ENCODE measurements around the gene PDK4.

Gene PDK4

GRCh38 chr7:95534796-95535195 is 61.5 kb downstream of the PDK4 start:
- Histone ChIP-seq H3K9ac (ENCODE audit: low read depth, low read length) (no peak overlapping the region), H3K4me1 (ENCODE audit: insufficient read depth, low read length) (no peaks in the 10 kb centered on the region), H3K9me3 (ENCODE audit: insufficient read depth, low read length, severe bottlenecking) (no peaks in the 10 kb centered on the region), H4K20me1 (ENCODE audit: insufficient read depth, low read length) (no peaks in the 10 kb centered on the region), H3K27ac (ENCODE audit: low read length) (no peak overlapping the region), H2AFZ (ENCODE audit: low read depth, low read length) (no peak overlapping the region), H3K4me2 (ENCODE audit: insufficient read depth, low read length) (no peak overlapping the region), H3K27me3 (ENCODE audit: insufficient read depth, low read length, poor library complexity) (no peaks in the 10 kb centered on the region), H3K4me3 (ENCODE audit: low read depth in 1 of 2, low read length in 2 of 2) (no peak overlapping the region), H3K36me3 (ENCODE audit: insufficient read depth, low read length) (no peaks in the 10 kb centered on the region), H3K79me2 (ENCODE audit: insufficient read depth, low read length) (no peaks in the 10 kb centered on the region)
- no peak for ATAC-seq (ENCODE audit: insufficient read depth, low read depth)
- DNase-seq, result no peak
- TF ChIP-seq EZH2 (IDR thresholded peaks at IDR 0.05; ENCODE audit: borderline replicate concordance, low read depth, low read length, severe bottlenecking) (no peak), CTCF (IDR thresholded peaks at IDR 0.05; ENCODE audit: borderline replicate concordance, extremely low read depth, low read length, poor library complexity, severe bottlenecking) (no peak)
